T47D (cell line): ENCODE results near the gene PIR.

Experiments used
- DNase-seq, 2 experiments: peaks; one replicate each; pipeline versions ENCODE4 v3.0.0 to v3.0.0-alpha.2; 2011 to 2012; ENCODE audit warnings: low read depth in 1 of 2, low spot score in 1 of 2
- JUND ChIP-seq: IDR thresholded peaks from 2 replicates; pipeline ENCODE4 v1.6.1; 2012; ENCODE audit warnings: low read depth
- in situ Hi-C: cut with HindIII; loops from 2 replicates; pipeline ENCODE4 v1.10.0; 2016; ENCODE audit warnings: low sequenced_read_pairs, low pct_unique_long_range_greater_than_20kb

PIR gene

DNA sequence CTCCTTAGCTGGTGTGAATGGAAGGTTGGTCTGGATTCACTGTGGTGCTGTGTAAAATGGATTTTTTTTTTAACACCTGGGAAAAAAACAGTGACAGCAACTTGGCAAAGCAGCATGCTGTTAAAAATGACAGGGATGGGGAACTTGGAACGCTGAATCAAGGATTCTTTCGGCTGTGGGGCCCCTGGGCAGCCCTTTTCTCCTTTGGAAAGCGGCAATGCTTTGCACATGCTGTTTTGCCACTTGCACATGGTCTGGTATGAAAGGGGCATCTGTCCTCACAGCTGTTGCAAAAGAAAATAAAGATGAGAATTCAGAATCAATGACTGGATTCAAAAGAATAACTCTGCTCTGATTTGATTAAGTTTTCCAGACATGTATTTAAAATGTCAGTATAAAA lies 147.2 kb downstream of the PIR start:
- no peak for DNase-seq
- TF ChIP-seq JUND = no peak
- in situ Hi-C loops = no loop called here

DNA sequence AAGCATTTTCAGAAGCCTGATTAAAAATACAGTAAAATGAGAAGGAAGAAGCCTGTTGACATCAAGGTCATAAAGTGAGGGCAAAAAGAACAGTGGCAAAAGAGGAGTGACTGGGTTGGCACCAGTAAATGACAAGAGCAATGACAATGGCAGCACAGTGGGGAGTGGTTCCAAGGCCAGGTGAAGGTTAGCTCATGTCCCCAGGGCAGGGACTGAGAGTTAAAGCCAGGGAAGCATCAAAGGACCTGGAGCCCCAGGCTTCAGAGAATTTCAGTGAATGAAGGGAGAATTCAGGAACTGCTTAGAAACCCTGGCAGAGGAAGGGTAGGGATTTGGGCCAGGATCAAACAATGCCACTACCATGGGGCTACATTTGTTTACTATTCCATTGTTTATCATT lies 149.0 kb downstream of the PIR start:
- no peak for DNase-seq
- in situ Hi-C loops = no loop called here

DNA sequence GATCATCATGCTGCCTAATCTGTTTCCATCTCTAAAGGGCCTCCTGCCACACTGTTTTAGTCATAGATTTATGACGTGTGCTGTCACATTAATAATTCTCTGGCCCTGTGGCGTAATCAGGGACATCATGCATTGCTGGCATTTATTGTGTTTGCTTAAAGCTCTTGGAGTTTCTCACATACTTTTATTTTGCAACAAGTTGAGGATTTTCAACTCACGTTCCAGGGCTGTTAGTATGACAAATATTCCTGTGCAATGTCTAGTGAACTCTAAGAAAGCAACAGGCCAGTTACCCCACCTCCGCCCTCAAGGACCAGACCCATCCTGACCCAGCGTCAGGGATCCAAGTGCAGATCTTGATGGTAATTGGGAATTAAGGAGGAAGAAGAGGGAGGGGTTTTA lies 150.1 kb downstream of the PIR start:
- DNase-seq = peak in 1 of 2 experiments; percentile 35
- TF ChIP-seq JUND = no peak
- in situ Hi-C loops = no loop called here

More for the DNA sequence above, 149.0 kb downstream of the PIR start:
- TF ChIP-seq JUND = no peak

DNA sequence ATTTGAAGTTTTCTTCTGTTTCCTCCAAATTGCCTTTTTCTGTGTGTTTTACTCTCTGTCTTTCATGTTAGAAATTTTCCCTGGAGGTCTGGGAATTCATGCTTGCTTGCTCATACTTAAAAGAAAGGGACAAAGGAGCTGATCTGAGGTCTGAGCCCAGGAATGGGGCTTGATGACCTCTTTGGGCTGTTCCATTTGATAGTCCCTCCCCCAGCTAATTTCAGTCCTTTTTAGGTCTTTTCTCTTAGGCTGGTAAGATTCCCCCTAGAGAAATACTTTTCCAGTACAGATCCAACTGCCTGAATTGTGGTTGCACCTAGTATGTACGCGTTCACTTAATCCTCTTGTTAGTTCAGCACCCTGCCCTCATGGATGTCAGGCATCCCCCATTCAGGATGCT lies 152.3 kb downstream of the PIR start:
- in situ Hi-C loops = no loop called here
- DNase-seq = no peak
- TF ChIP-seq JUND = no peak

DNA sequence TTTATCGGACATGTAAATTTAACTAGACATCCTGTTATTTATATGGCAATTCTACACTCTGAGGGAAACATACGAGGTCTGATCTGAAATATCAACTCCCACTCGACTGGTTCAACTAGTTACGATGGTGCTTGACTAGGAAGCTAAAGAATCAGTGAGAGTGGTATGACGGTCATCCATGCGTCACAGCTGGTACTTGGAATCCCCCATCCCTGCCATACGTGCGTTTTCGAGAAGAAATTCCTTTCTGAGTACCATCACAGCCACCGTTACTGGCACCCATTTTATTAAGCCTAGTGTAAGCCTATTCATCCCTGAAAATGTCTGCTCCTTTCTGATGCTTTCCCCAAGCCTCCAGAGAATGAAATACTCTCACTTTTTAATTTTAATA lies 157.1 kb downstream of the PIR start:
- in situ Hi-C loops = no loop called here
- TF ChIP-seq JUND = no peak
- DNase-seq = peak in 1 of 2 experiments; percentile 62

DNA sequence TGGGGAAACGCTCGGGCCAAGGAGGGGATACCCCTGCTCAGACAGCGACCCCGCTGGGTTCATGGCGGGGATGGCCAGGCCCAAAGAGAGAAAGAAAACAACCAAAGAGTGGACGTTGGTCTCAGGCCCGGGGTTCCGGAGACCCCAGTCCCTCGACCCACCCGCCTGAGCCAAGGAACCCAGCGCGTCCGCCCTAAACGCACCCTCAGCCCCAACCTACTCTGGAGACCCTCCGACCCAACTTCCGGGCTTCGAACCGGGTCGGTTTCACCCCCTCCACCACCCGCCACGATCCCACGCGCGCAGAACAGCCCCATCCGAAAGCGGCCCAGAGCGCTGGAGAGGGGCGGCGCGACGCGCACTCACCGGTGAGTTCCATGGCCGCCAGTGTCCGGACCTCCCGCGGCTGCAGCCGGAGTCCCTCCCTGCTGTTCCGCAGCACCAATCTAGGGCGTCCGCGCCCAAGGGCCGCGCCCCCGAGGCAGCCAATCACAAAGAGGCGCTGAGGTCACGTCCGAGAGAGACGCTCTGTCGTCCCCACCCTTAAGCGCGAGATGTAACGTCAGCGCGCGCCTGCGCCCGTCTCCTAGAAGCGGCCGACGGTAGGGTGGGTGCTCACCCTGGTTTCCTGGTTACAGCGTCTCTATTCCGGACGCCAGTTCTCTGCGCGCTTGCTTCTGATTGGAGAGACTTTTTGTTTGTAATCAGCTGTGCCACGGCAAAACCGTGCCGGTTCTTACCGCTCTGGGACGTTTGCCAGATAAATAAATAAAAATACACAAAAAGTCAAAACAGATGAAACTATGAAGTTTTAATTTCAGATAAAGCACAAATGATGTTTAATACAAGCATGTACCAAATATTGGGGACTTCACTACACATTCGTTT lies 157.8 kb downstream of the PIR start, which contains the start of gene PIGA:
TSS of gene PIGA (minus strand) at position 389 of the 888 bp plus-strand sequence. CDS start 3,593 bp downstream, outside the sequence.
- no peak for TF ChIP-seq JUND
- in situ Hi-C loops = no loop called here
- DNase-seq = peak; percentile 89 to 98
